Left colon (tissue), 2 donors: ENCODE data around the gene FAM3B. TPM values are rescaled to one million over a fixed set of nuclear protein-coding genes. Genes with fewer than 3 reads are reported as not detected.
A peak's percentile ranks its signal among the peaks of the same experiment; 100 is the strongest.
"Not testable (repeated sequence)": the region's sequence is repeated elsewhere in the genome, so short reads cannot be mapped to it uniquely, and the experiment has no call there.

ENCODE experiments used
- ATAC-seq: fragments of 200-7000 bp; cut with Tn5 transposase; one replicate; pipeline ENCODE4 v1.9.1; 2020; ENCODE audit warnings: mild to moderate bottlenecking, moderate library complexity
- DNase-seq, 2 donors: peaks; one replicate each; pipeline ENCODE4 v3.0.0-alpha.2; 2020
- intact Hi-C, 2 donors: fragments of 100-400 bp; cut with DNase I in 1 of 2; cut with micrococcal nuclease in 1 of 2; formaldehyde crosslinking; loops; one replicate each; pipeline versions ENCODE4 v1.11.2 to v1.14.0; 2022; cut with DNase I, micrococcal nuclease
- long read RNA-seq: library from polyadenylated mRNA; unstranded; transcript quantifications from one replicate; pipeline ENCODE4 v2.0.0, GENCODE V29; 2021
- total RNA-seq, 2 donors: library from RNA; stranded (reverse); fragmentation: NEBNext Ultra II Directional; extraction: Animal tissue kit (Norgen Biotek cat#: 25700); gene quantifications; one replicate each; pipeline ENCODE4 v1.2.1, GENCODE V29; 2021
- donor health status: DM: no; HTN: no; CAD: no.
- donor health status: DM: yes; HTN: yes; CAD: no.

Gene FAM3B
- total RNA-seq, result 1 to 10 TPM in 1 of 2 donors, under 1 TPM in 1; 0.98 to 1.2 TPM
- long read RNA-seq, partial matches to known transcripts, result 0 of 1 reads
- long read RNA-seq, other reads (novel, unspliced or antisense), result 1 of 1 reads

DNA sequence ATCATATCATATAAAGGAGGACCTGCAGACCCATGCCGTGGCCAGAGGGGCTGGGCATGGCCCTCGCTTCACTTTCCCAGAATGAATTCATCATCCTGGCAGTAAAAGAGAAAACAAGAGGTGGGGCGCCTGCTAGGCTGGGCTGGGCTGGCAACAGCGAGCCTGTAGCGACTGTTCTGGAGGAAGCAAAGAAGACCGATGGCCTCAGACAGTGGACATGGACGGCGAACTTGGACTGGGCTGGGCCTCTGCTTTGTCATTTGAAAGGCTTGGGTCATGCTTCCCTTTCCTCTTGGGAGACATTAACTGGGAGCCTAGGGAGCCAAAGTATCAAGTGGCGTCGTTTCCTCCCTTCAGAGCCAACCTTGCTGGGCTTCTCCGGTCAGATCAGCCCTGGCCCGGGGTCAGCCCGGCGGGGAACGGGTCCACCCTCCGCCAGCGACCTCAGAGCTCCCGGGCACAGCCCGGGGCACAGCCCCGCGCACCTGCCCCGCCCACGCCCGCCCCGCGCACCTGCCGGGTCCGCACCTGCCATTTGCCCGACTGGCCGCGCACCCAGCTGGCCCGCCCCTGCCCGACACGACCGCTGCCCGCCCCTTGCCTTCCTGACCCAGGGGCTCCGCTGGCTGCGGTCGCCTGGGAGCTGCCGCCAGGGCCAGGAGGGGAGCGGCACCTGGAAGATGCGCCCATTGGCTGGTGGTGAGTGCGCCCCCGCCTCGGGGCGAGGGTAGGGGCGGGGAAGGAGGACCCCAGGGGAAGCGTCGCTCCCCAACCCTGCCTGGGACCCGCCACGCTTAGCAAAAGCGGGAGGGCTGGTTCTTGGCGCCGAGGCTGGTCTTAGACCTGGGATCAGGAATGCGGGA is at the start of gene FAM3B:
Gene FAM3B, plus strand, starts transcription at position 602 of the 863 bp plus-strand sequence. Its CDS starts 79 bp downstream, at position 681.
- ATAC-seq (peak; percentile 59), DNase-seq (peak in 1 of 2 donors; percentile 37)
- intact Hi-C loops, result no loop called here

DNA sequence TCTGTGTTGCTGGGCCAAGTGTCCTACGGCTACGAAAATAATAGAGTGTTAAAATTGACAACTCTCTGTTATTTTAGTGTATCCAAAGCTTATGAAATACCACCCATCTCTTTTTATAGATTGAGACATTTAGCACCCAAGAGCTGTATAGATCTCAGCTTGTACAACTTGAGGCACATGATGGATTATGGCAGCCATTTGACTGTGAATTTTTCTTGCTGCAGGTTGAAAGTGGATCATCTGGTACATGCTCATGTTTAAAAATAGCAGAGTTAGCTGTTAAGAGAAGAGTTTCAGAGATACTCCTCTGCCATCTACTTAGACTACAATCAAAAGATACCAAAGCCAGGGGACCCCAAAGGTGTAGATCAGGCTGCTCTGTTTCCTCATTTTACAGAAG is 49.3 kb upstream of the FAM3B start:
- no peak for ATAC-seq
- DNase-seq, result no peak
- intact Hi-C loops, result no loop called here

DNA sequence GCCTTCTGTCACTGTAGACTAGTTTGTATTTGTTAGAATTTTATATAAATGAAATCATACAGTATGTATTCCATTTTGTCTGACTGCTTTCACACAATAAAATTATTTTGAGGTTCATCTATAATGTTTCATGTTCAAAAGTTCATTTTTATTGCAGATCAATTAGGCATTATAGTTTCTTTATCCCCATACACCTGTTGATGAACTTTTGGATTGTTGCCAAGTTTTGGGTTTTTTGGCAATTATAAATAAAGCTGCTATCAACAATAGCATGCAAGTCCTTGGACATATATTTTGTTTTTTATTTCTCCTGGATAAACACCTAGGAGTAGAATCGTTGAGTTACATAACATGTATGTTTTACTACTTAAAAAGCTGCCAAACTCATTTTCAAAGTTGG is 47.1 kb upstream of the FAM3B start:
- no peak for DNase-seq
- intact Hi-C loops, result no loop called here
- no peak for ATAC-seq

- intact Hi-C loops, result no loop called here
- no peak for ATAC-seq
- no peak for DNase-seq
Observed at GRCh38 chr21:41277196-41277595, 39.4 kb upstream of the FAM3B start.

- ATAC-seq (no peak), DNase-seq (no peak)
- intact Hi-C loops, result no loop called here
Observed at GRCh38 chr21:41277846-41278245, 38.8 kb upstream of the FAM3B start.

DNA sequence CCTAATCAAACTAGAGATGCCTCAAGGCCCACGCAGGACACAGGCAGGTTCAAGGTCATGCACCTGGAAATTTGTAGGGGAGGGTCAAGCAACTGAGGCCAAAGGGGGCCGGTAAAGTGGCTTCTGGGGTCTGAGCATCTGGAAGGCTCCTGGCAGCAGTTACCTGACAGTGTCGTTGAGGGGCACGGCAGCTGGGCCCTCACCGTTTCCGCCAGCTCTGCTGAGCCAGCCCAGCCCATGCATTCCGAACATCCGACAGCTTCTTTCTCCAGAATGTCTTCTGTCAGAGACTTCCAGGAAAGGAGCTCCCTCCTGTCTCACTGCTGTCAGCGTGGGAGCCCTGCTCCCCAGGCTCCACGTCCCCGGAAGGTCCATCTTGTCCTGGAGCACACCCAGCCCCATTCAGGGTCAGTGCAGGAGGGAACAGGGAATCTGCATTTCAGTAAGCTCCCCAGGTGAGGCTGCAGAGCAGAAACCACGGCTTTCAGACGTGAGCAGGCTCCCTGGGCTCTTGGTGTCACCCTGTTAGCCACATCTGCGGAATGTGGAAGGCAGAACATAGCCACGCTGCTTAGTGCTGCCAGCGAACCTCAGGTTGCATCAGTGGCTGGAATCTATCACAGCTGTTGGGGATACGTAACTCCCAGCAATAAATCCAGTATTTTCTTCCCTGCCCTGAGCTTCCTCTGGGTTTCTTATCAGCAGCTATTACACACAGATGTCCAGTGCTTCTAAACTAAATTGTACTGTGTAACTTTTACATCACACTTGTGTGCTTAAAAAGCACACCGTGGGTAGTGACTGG is 36.3 kb upstream of the FAM3B start:
- ATAC-seq (peak; percentile 30), DNase-seq (no peak)
- intact Hi-C loops, result loop anchor here in 1 of 2 donors (5.0 to 10.0 kb wide), 3 partner anchors 74 to 504 kb away; no protein-coding TSS in a partner anchor

- no peak for ATAC-seq
- intact Hi-C loops, result loop anchor here in 1 of 2 donors (5.0 to 10.0 kb wide), 3 partner anchors 72 to 502 kb away; no protein-coding TSS in a partner anchor
- no peak for DNase-seq
Observed at GRCh38 chr21:41282412-41282811, 34.2 kb upstream of the FAM3B start.

GRCh38 chr21:41283211-41283818 is 33.3 kb upstream of the FAM3B start:
- ATAC-seq (peak; percentile 96), DNase-seq (peak in 1 of 2 donors; percentile 23)
- intact Hi-C loops, result loop anchor here in 1 of 2 donors (5.0 to 10.0 kb wide), 3 partner anchors 71 to 501 kb away; no protein-coding TSS in a partner anchor

DNA sequence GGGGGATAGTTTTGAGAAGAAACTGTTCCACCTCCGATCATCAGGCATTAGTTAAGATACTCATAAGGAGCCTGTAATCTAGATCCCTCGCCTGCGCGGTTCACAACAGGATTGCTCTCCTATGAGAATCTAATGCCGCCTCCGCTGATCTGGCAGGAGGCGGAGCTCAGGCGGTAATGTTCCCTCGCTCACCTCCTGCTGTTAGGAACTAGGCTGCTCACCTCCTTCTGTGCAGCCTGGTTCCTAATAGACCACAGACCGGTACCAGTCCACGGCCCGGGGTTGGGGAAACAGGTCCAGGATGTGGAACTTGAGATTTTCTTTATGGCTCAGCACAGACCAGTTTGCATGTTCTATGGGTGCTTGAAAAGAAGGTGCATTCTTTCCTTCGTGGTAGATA is 27.2 kb upstream of the FAM3B start:
- no peak for DNase-seq
- ATAC-seq, result peak; percentile 36
- intact Hi-C loops, result loop anchor here in 1 of 2 donors (10.0 kb wide), 2 partner anchors 65 to 495 kb away; no protein-coding TSS in a partner anchor

- intact Hi-C loops, result no loop called here
- DNase-seq (no peak), ATAC-seq (no peak)
Observed at GRCh38 chr21:41290106-41290799, 26.3 kb upstream of the FAM3B start.

GRCh38 chr21:41294548-41295231 is 21.9 kb upstream of the FAM3B start:
- intact Hi-C loops, result no loop called here

GRCh38 chr21:41295721-41296254 is 20.8 kb upstream of the FAM3B start:
- DNase-seq, result peak in 1 of 2 donors; percentile 34
- peak; percentile 90 for ATAC-seq
- intact Hi-C loops, result no loop called here

More at GRCh38 chr21:41294548-41295231, 21.9 kb upstream of the FAM3B start:
- peak; percentile 64 for ATAC-seq
- DNase-seq, result no peak

DNA sequence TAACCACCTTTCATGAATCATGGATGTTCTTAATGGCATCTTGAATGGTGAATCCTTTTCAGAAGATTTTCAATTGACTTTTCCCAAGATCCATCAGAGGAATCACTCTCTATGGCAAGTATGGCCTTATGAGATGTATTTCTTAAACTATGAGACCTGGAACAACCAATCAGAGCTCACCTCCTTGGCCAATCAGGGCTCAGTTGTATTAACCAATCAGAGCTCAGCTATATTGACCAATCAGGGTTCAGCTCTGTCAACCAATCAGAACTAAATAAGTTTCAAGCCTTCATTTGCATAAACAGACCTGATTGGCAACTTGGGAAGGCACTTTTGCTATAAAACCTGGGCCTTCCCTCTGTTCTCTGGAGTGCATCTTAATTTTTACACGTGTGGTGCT is 13.6 kb upstream of the FAM3B start:
- DNase-seq (no peak), ATAC-seq (no peak)
- intact Hi-C loops, result no loop called here

GRCh38 chr21:41304068-41304720 is 12.4 kb upstream of the FAM3B start:
- ATAC-seq, result no peak
- intact Hi-C loops, result no loop called here
- DNase-seq, result no peak

- peak; percentile 36 for ATAC-seq
- DNase-seq, result no peak
- intact Hi-C loops, result no loop called here
Observed at GRCh38 chr21:41307219-41307618, 9.4 kb upstream of the FAM3B start.

DNA sequence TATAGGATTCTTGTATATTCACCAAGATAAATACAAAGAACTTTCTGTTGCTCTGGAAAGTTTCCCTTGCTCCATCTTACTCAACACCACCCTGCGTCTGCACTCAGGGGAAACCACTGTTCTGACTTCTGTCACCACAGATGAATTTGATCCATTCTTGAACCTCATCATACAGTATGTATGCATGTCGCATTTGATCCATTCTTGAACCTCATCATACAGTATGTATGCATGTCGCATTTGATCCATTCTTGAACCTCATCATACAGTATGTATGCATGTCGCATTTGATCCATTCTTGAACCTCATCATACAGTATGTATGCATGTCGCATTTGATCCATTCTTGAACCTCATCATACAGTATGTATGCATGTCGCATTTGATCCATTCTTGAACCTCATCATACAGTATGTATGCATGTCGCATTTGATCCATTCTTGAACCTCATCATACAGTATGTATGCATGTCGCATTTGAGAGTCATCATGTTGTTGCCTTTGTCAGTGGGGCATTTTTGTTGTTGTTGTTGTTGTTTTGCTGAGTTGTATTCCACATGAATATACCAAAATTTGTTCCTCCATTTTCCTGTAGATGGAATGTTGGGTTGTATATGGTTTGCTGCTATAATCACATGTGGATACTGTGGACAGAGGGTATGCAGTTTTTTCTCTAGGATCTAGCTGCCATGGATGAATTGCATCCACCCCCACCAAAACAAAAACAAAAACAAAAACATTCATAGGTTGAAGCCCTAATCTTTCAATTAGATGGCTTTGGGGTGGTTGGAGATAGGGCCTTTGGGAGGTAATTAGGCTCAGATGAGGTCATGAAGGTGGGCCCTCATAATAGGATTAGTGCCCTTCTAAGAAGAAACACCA is 3.1 kb upstream of the FAM3B start:
- intact Hi-C loops, result not testable (repeated sequence)

More for the DNA sequence above, 3.1 kb upstream of the FAM3B start:
- DNase-seq, ATAC-seq: not testable (repeated sequence)
